Smooth muscle cell (in vitro differentiated cells): ENCODE measurements around the gene PIK3CD. TPM values are rescaled to one million over a fixed set of nuclear protein-coding genes. Genes with fewer than 3 reads are reported as not detected.

Experiments
- DNase-seq: peaks from one replicate; lab custom pipeline; 2025; ENCODE audit not compliant: unreplicated experiment; lab: John Stamatoyannopoulos, UW
- H2AFZ ChIP-seq: fragments of 200-600 bp; sonication (generic); 2 replicates; pipeline ENCODE4 v1.6.0; 2016; ENCODE audit warnings: antibody characterized with exemption, low read depth, mild to moderate bottlenecking
- H3F3A ChIP-seq: fragments of 200-600 bp; sonication (generic); 2 replicates; pipeline ENCODE4 v1.6.0; 2017; ENCODE audit warnings: antibody characterized with exemption, low read depth
- H3K27ac ChIP-seq: fragments of 200-600 bp; sonication (generic); 2 replicates; pipeline ENCODE4 v1.5.1; 2016; ENCODE audit warnings: low read depth, mild to moderate bottlenecking
- H3K27me3 ChIP-seq: fragments of 200-600 bp; sonication (generic); 2 replicates; pipeline ENCODE4 v1.6.1; 2016; ENCODE audit warnings: low read depth, mild to moderate bottlenecking
- H3K36me3 ChIP-seq: fragments of 200-600 bp; sonication (generic); 2 replicates; pipeline ENCODE4 v1.5.1; 2016; ENCODE audit warnings: low read depth
- H3K4me1 ChIP-seq: fragments of 200-600 bp; sonication (generic); 2 replicates; pipeline ENCODE4 v1.5.1; 2016; ENCODE audit warnings: low read depth
- H3K4me2 ChIP-seq: fragments of 200-600 bp; sonication (generic); 2 replicates; pipeline ENCODE4 v1.6.0; 2016; ENCODE audit warnings: mild to moderate bottlenecking
- H3K4me3 ChIP-seq: fragments of 200-600 bp; sonication (generic); 2 replicates; pipeline ENCODE4 v1.5.1; 2016; ENCODE audit warnings: mild to moderate bottlenecking
- H3K79me2 ChIP-seq: fragments of 200-600 bp; sonication (generic); 2 replicates; pipeline ENCODE4 v1.6.0; 2016; ENCODE audit warnings: low read depth, mild to moderate bottlenecking
- H3K9ac ChIP-seq: fragments of 200-600 bp; sonication (generic); 2 replicates; pipeline ENCODE4 v1.6.0; 2016; ENCODE audit warnings: low read depth
- H3K9me3 ChIP-seq: fragments of 200-600 bp; sonication (generic); replicated peaks from 2 replicates; pipeline ENCODE4 v1.5.1; 2016; ENCODE audit warnings: low read depth
- H4K20me1 ChIP-seq: fragments of 200-600 bp; sonication (generic); 2 replicates; pipeline ENCODE4 v1.6.0; 2016; ENCODE audit warnings: low read depth
- WGBS: methylation state at CpG from one replicate; pipeline ENCODE4 v1.1.7; 2016; ENCODE audit warnings: low lambda C conversion rate; 5-methylcytosine and 5-hydroxymethylcytosine counted together
- polyA plus RNA-seq: library from polyadenylated mRNA; unstranded; fragments of >200 nt; fragmentation: Nextera tagmentation; extraction: Ambion mirVana; gene quantifications from 2 replicates; pipeline ENCODE4 v1.2.1, GENCODE V29; 2016
- total RNA-seq: library from RNA; depleted of rRNA; stranded (reverse); fragments of >200 nt; gene quantifications from 2 replicates; pipeline ENCODE4 v1.2.3, GENCODE V29; 2014
- TF ChIP-seq, protein P1 (sequence below): fragments of 200-600 bp; sonication (generic); IDR thresholded peaks from 2 replicates; pipeline ENCODE4 v1.5.1; 2017; ENCODE audit warnings: borderline replicate concordance, mild to moderate bottlenecking, antibody characterized with exemption; ENCODE audit not compliant: insufficient read depth, poor library complexity, severe bottlenecking

Gene PIK3CD
- total and polyA plus RNA-seq, 2 experiments from 2014 or later = 3.9 to 4.1 TPM

DNA sequence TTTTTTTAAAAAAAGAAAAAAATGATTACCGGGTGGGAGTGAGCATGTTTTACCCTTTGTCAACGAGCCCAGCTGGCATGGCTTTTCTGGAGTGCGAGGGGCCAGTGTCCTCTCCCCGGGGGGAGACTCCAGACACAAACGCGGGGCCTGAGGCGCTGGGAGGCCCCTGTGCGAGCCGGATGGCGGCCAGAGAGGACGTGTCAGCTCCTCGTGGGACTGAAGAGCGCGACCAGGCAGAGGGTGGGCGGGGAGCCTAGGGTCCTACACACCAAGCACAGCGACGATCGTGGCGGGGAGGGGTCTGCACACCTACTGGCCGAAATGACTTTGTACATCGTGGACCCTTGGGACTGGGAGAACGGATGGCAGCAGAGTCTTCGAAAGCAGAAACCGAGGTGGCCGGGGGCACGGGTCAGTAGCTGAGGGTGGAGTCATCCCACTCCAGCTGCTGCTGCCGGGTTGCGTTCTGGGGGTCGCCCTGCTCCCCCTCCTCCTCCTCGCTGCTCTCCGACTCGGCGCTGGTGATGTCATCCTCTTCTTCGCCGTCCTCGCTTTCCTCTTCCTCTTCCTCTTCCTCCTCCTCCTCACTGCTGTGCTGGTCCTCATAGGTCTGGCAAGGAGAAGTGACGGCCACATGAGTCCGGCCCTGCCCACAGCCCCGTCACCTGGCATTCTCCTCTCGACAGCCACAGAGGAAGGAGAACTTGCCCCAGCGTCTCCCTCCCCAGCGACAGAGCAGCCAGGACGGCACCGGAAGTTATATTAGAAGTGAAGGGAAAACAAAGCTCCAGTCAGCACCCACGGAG is 78.8 kb downstream of the PIK3CD start:
- no peak for DNase-seq
- H3K36me3 ChIP-seq = no peaks in the 10 kb centered on the region
- no peaks in the 10 kb centered on the region for H3K27me3 ChIP-seq
- no peak overlapping the region for H3K4me3 ChIP-seq
- H3K4me1 ChIP-seq = no peaks in the 10 kb centered on the region
- 97% methylated on average over 44 of the region's 45 CpGs for WGBS
- no peaks in the 10 kb centered on the region for H4K20me1 ChIP-seq
- H2AFZ ChIP-seq = no peak overlapping the region
- H3K27ac ChIP-seq = no peak overlapping the region
- no peaks in the 10 kb centered on the region for H3K79me2 ChIP-seq
- no peak overlapping the region for H3K9ac ChIP-seq
- no peaks in the 10 kb centered on the region for H3K9me3 ChIP-seq
- TF ChIP-seq, protein P1, sequence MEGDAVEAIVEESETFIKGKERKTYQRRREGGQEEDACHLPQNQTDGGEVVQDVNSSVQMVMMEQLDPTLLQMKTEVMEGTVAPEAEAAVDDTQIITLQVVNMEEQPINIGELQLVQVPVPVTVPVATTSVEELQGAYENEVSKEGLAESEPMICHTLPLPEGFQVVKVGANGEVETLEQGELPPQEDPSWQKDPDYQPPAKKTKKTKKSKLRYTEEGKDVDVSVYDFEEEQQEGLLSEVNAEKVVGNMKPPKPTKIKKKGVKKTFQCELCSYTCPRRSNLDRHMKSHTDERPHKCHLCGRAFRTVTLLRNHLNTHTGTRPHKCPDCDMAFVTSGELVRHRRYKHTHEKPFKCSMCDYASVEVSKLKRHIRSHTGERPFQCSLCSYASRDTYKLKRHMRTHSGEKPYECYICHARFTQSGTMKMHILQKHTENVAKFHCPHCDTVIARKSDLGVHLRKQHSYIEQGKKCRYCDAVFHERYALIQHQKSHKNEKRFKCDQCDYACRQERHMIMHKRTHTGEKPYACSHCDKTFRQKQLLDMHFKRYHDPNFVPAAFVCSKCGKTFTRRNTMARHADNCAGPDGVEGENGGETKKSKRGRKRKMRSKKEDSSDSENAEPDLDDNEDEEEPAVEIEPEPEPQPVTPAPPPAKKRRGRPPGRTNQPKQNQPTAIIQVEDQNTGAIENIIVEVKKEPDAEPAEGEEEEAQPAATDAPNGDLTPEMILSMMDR = no peak
- no peak overlapping the region for H3K4me2 ChIP-seq
- H3F3A ChIP-seq = no peaks in the 10 kb centered on the region

DNA sequence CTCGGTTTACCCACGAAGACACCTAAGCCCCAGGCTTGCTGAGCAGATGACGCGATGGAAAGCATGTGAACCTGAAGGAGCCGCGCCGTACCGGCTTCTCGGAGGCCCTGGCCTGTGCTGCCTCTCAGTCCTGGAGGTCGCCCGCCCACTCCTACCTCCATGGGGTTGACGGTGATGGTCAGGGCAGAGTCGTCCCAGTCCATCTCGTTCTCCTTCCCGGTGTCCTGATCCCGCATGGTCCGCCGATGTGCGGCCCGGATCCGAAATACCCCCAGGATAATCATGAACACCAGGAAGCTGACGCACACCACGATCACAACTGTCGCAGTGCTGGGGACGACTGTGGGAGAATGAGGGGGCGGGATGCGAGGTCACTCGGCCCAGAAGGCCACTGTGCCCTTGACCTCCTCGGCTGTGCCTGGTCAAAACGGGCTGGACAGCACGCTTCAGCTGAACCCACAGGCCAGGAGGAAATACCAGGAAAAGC is 79.6 kb downstream of the PIK3CD start:
- H3K27ac ChIP-seq = no peak overlapping the region
- no peak overlapping the region for H3K4me3 ChIP-seq
- no peak overlapping the region for H3K4me2 ChIP-seq
- no peaks in the 10 kb centered on the region for H3K9me3 ChIP-seq
- H3K4me1 ChIP-seq = no peaks in the 10 kb centered on the region
- WGBS = 96% methylated on average over 31 of the region's 31 CpGs
- H3K79me2 ChIP-seq = no peaks in the 10 kb centered on the region
- no peaks in the 10 kb centered on the region for H4K20me1 ChIP-seq
- no peak for DNase-seq
- H3K9ac ChIP-seq = no peak overlapping the region
- no peak overlapping the region for H2AFZ ChIP-seq
- H3K36me3 ChIP-seq = no peaks in the 10 kb centered on the region
- H3F3A ChIP-seq = no peaks in the 10 kb centered on the region
- H3K27me3 ChIP-seq = no peaks in the 10 kb centered on the region
- TF ChIP-seq, protein P1 = no peak

DNA sequence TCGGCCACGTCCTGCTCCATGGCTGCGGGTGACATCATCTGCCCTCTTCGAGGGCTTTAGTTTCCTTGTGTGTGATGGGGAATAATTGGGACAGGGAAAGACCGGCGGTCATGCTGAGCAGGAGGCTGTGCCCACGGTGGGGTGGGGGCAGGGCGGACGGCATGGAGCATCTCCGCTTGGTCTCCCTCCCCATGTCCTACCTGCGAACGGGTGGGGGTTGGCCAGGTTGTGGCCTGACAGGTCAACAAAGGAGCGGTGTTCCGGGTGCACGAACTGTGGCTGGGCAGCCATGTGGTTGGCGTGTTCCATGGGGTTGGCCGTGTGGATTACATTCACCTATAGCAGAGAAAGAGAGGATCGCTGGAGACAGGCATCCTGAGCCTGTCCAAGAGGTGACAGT is 80.0 kb downstream of the PIK3CD start:
- Histone ChIP-seq H3K79me2 (no peaks in the 10 kb centered on the region), H3K27me3 (no peaks in the 10 kb centered on the region), H3K4me1 (no peaks in the 10 kb centered on the region), H2AFZ (no peak overlapping the region), H3K9me3 (no peaks in the 10 kb centered on the region), H3F3A (no peaks in the 10 kb centered on the region), H3K9ac (no peak overlapping the region), H3K36me3 (no peaks in the 10 kb centered on the region), H3K27ac (no peak overlapping the region), H3K4me3 (no peak overlapping the region), H3K4me2 (no peak overlapping the region), H4K20me1 (no peaks in the 10 kb centered on the region)
- WGBS = 99% methylated on average over 18 of the region's 18 CpGs
- TF ChIP-seq, protein P1 = no peak
- no peak for DNase-seq
